HepG2 (cell line): Measurements from ENCODE around the gene CACNA1I. TPM values are rescaled to one million over a fixed set of nuclear protein-coding genes. Genes with fewer than 3 reads are reported as not detected.

Experiments used
- ATAC-seq: fragments of 200-7000 bp; cut with Tn5 transposase; 3 replicates; pipeline ENCODE4 v1.9.1; 2020; ENCODE audit warnings: mild to moderate bottlenecking, moderate library complexity
- BruUV-seq: library from RNA; stranded (reverse); fragments of 400-500 nt; replicated peaks from 2 replicates; lab custom pipeline; 2021; lab: Mats Ljungman, UMichigan
- CTCF ChIA-PET: fragments of 300-600 bp; formaldehyde crosslinking; extraction: SDS; loops from one replicate; lab custom pipeline; 2021; ENCODE audit warnings: low total read pairs, inconsistent platforms, low intra/inter-chr PET ratio; lab: Yijun Ruan, JAX
- POLR2A ChIA-PET: fragments of 350-600 bp; sonication (Branson Sonifier 250); formaldehyde crosslinking; loops from one replicate; lab custom pipeline; 2020; ENCODE audit warnings: antibody characterized with exemption, inconsistent platforms; lab: Yijun Ruan, JAX
- DNase-seq: peaks from one replicate; pipeline ENCODE4 v3.0.0-alpha.2; 2015; ENCODE audit warnings: low spot score
- FAIRE-seq: peaks from 3 replicates; lab custom pipeline; 2011; peaks lifted over from hg19 to GRCh38; lab: Jason Lieb, UNC
- H2AFZ ChIP-seq: one replicate; pipeline ENCODE4 v1.6.1; 2011; ENCODE audit warnings: low read length, inconsistent platforms
- H3K27ac ChIP-seq: fragments of 300-600 bp; 3 replicates; pipeline ENCODE4 v1.8.0; 2011; ENCODE audit warnings: mixed run types, mild to moderate bottlenecking, mixed read lengths, low read length, inconsistent platforms; ENCODE audit not compliant: insufficient read depth; ENCODE audit errors: extremely low read length
- H3K27me3 ChIP-seq, 2 experiments: fragments of 200-600 bp in 1 of 2; 2 replicates in 1 of 2; 3 replicates in 1 of 2; pipeline versions ENCODE4 v1.6.0 to v1.8.0; 2011; ENCODE audit warnings: low read length in 2 of 2, mild to moderate bottlenecking in 2 of 2, moderate library complexity in 2 of 2, inconsistent platforms in 1 of 2; ENCODE audit not compliant: insufficient read depth in 2 of 2, control insufficient read depth in 1 of 2
- H3K36me3 ChIP-seq, 2 experiments: fragments of 200-600 bp in 1 of 2; replicated peaks in 1 of 2; 2 replicates in 1 of 2; 3 replicates in 1 of 2; pipeline versions ENCODE4 v1.5.1 to v1.8.0; 2011; ENCODE audit warnings: low read length in 2 of 2, inconsistent platforms in 1 of 2; ENCODE audit not compliant: insufficient read depth in 2 of 2, control insufficient read depth in 1 of 2
- H3K4me1 ChIP-seq: 2 replicates; pipeline ENCODE4 v1.5.1; 2012; ENCODE audit warnings: low read length, inconsistent platforms; ENCODE audit not compliant: insufficient read depth
- H3K4me2 ChIP-seq: 2 replicates; pipeline ENCODE4 v1.6.0; 2011; ENCODE audit warnings: low read depth, low read length, inconsistent platforms
- H3K4me3 ChIP-seq, 3 experiments: fragments of 200-600 bp in 1 of 3; sonication (generic), shearing (Covaris generic) in 1 of 3; replicated peaks in 1 of 3; 2 replicates each; pipeline ENCODE4 v1.5.1; 2011 to 2016; ENCODE audit warnings: low read length in 3 of 3, inconsistent platforms in 2 of 3, low read depth in 2 of 3, mild to moderate bottlenecking in 2 of 3, control low read depth in 1 of 3, mixed read lengths in 1 of 3; ENCODE audit not compliant: insufficient read depth in 1 of 3
- H3K79me2 ChIP-seq: one replicate; pipeline ENCODE4 v1.6.1; 2011; ENCODE audit warnings: low read length, inconsistent platforms; ENCODE audit not compliant: insufficient read depth
- H3K9ac ChIP-seq: 2 replicates; pipeline ENCODE4 v1.6.0; 2011; ENCODE audit warnings: mild to moderate bottlenecking, low read depth, low read length, inconsistent platforms; ENCODE audit not compliant: insufficient read depth
- H3K9me3 ChIP-seq: 2 replicates; pipeline ENCODE4 v1.5.1; 2012; ENCODE audit warnings: mild to moderate bottlenecking, low read length
- H4K20me1 ChIP-seq: 2 replicates; pipeline ENCODE4 v1.6.0; 2011; ENCODE audit warnings: inconsistent platforms, mild to moderate bottlenecking, low read length, moderate library complexity; ENCODE audit not compliant: insufficient read depth
- CC2D1A ChIP-seq: sonication (generic); formaldehyde crosslinking; IDR thresholded peaks from 2 replicates; pipeline ENCODE4 v1.8.1; 2023; ENCODE audit warnings: mild to moderate bottlenecking, missing genetic modification reagents
- KDM2A ChIP-seq: sonication (generic); formaldehyde crosslinking; IDR thresholded peaks from 2 replicates; pipeline ENCODE4 v1.4.0; 2020; ENCODE audit warnings: low read depth, missing genetic modification reagents, borderline replicate concordance
- KDM3A ChIP-seq: IDR thresholded peaks from 2 replicates; pipeline ENCODE4 v1.6.1; 2018; ENCODE audit warnings: low read depth, missing compliant biosample characterization
- MXD1 ChIP-seq: sonication (generic); formaldehyde crosslinking; IDR thresholded peaks from 2 replicates; pipeline ENCODE4 v1.4.0; 2020; ENCODE audit warnings: mild to moderate bottlenecking, missing genetic modification reagents
- NFKB2 ChIP-seq: sonication (generic); formaldehyde crosslinking; IDR thresholded peaks from 2 replicates; pipeline ENCODE4 v1.4.0; 2020; ENCODE audit warnings: missing genetic modification reagents, borderline replicate concordance
- NONO ChIP-seq, 2 experiments: fragments of 450-650 bp in 1 of 2; sonication (generic) in 1 of 2; formaldehyde crosslinking in 1 of 2; IDR thresholded peaks in 1 of 2; conservative IDR thresholded peaks in 1 of 2; 2 replicates each; pipeline versions ENCODE4 v1.6.1 to v1.8.0; 2017 to 2022; ENCODE audit warnings: mild to moderate bottlenecking in 1 of 2, missing genetic modification reagents in 1 of 2, moderate library complexity in 1 of 2
- RNF2 ChIP-seq: fragments of 450-650 bp; conservative IDR thresholded peaks from 2 replicates; pipeline ENCODE4 v1.6.1; 2016; ENCODE audit warnings: low read depth
- SNRNP70 ChIP-seq: fragments of 200-400 bp; formaldehyde crosslinking; IDR thresholded peaks from 2 replicates; pipeline ENCODE4 v1.6.1; 2017; ENCODE audit warnings: mild to moderate bottlenecking, low read depth, low read length, moderate library complexity
- TEAD3 ChIP-seq: optimal IDR thresholded peaks from 2 replicates; pipeline ENCODE3; 2016; ENCODE audit warnings: borderline replicate concordance
- TFDP1 ChIP-seq: IDR thresholded peaks from 2 replicates; pipeline ENCODE4 v1.6.1; 2016; ENCODE audit warnings: missing compliant biosample characterization, missing genetic modification reagents, borderline replicate concordance
- ZBTB20 ChIP-seq: sonication (generic); formaldehyde crosslinking; IDR thresholded peaks from 2 replicates; pipeline ENCODE4 v1.8.1; 2023; ENCODE audit warnings: missing genetic modification reagents, low read depth, mild to moderate bottlenecking, borderline replicate concordance
- ZFAT ChIP-seq: sonication (generic); formaldehyde crosslinking; conservative IDR thresholded peaks from 2 replicates; pipeline ENCODE4 v1.8.1; 2023; ENCODE audit warnings: missing genetic modification reagents, inconsistent platforms
- ZFP91 ChIP-seq: sonication (generic); formaldehyde crosslinking; IDR thresholded peaks from 2 replicates; pipeline ENCODE4 v1.9.0; 2022; ENCODE audit warnings: missing genetic modification reagents, mild to moderate bottlenecking, borderline replicate concordance
- ZNF264 ChIP-seq: sonication (generic); formaldehyde crosslinking; IDR thresholded peaks from 2 replicates; pipeline ENCODE4 v1.4.0; 2020; ENCODE audit warnings: missing genetic modification reagents
- ZNF383 ChIP-seq: sonication (generic); formaldehyde crosslinking; IDR thresholded peaks from 2 replicates; pipeline ENCODE4 v1.4.0; 2020; ENCODE audit warnings: missing genetic modification reagents, mild to moderate bottlenecking, borderline replicate concordance
- ZNF616 ChIP-seq: sonication (generic); formaldehyde crosslinking; IDR thresholded peaks from 2 replicates; pipeline ENCODE4 v1.5.0; 2020; ENCODE audit warnings: low read depth, mild to moderate bottlenecking, missing genetic modification reagents
- ZNF652 ChIP-seq: IDR thresholded peaks from 2 replicates; pipeline ENCODE4 v1.6.1; 2016; ENCODE audit warnings: low read depth, borderline replicate concordance
- ZNF746 ChIP-seq: sonication (generic); formaldehyde crosslinking; IDR thresholded peaks from 2 replicates; pipeline ENCODE4 v1.8.0; 2022; ENCODE audit warnings: mild to moderate bottlenecking, missing genetic modification reagents
- ZUFSP ChIP-seq: sonication (generic); formaldehyde crosslinking; IDR thresholded peaks from 2 replicates; pipeline ENCODE4 v1.9.0; 2021; ENCODE audit warnings: missing genetic modification reagents, mild to moderate bottlenecking, borderline replicate concordance
- WGBS: methylation state at CpG from one replicate; pipeline ENCODE4 v1.1.6; 2017; ENCODE audit warnings: low lambda C conversion rate; 5-methylcytosine and 5-hydroxymethylcytosine counted together
- in situ Hi-C: cut with HindIII; loops from 2 replicates; pipeline ENCODE4 v1.10.0; 2017; ENCODE audit warnings: low pct_unique_long_range_greater_than_20kb; ENCODE audit not compliant: extremely low pct_ligation_motif_present
- intact Hi-C: fragments of 100-400 bp; cut with micrococcal nuclease; formaldehyde crosslinking; loops from one replicate; pipeline ENCODE4 v1.10.0; 2022; ENCODE audit not compliant: unreplicated experiment
- polyA plus RNA-seq, 8 experiments: library from polyadenylated mRNA; depleted of rRNA in 3 of 8; stranded (reverse) in 7 of 8; unstranded in 1 of 8; fragments of >200 nt; fragmentation: Illumina TruSeq in 4 of 8; extraction: Trizol in 4 of 8; gene quantifications; 2 replicates each; pipeline versions ENCODE4 v1.2.1 to v1.2.3, GENCODE V29; 2011 to 2016; ENCODE audit warnings: low read depth in 4 of 8, missing spikeins in 1 of 8, mixed read lengths in 1 of 8; ENCODE audit not compliant: insufficient read depth in 1 of 8
- total RNA-seq, 5 experiments: library from RNA; depleted of rRNA; stranded (reverse); fragments of >200 nt; fragmentation: Illumina TruSeq; extraction: Trizol; gene quantifications; 2 replicates each; pipeline ENCODE4 v1.2.3, GENCODE V29; 2016; ENCODE audit warnings: low read depth in 1 of 5
- TF ChIP-seq, protein P1 (sequence below): sonication (generic); formaldehyde crosslinking; conservative IDR thresholded peaks from 2 replicates; pipeline ENCODE4 v1.4.0; 2020; ENCODE audit warnings: missing genetic modification reagents

CACNA1I gene
- total and polyA plus RNA-seq, 2 of the 13 experiments (the other 11 are each of a cell fraction or from before 2014, with no cell fraction given): not detected

GRCh38 chr22:39610246-39610645 is 39.7 kb downstream of the CACNA1I start:
- no peak for DNase-seq
- H3K27ac ChIP-seq: no peak overlapping the region
- in situ Hi-C loops (no loop called here), intact Hi-C loops (no loop called here)
- H3K9me3 ChIP-seq: no peaks in the 10 kb centered on the region
- ATAC-seq: no peak
- no TSS peak for BruUV-seq
- H3K4me3 ChIP-seq: no peak overlapping the region
- H3K36me3 ChIP-seq: no peaks in the 10 kb centered on the region
- H3K27me3 ChIP-seq: peaks cover 0 to 38% of the 10 kb centered on the region in 2 experiments; a peak in 3 of 5 replicates
- WGBS: 9% methylated on average over 5 of the region's 8 CpGs
- FAIRE-seq: no peak
- no peaks in the 10 kb centered on the region for H3K4me1 ChIP-seq
- no peak overlapping the region for H3K9ac ChIP-seq
- H3K4me2 ChIP-seq: no peak overlapping the region
- POLR2A ChIA-PET: no interaction called here
- H2AFZ ChIP-seq: no peak overlapping the region
- TF ChIP-seq NFKB2 (no peak), CC2D1A (CRISPR knock-in tag) (no peak), KDM3A (CRISPR knock-in tag) (no peak), ZUFSP (no peak), ZNF746 (CRISPR knock-in tag) (no peak), TFDP1 (CRISPR knock-in tag) (no peak), RNF2 (no peak), ZFAT (CRISPR knock-in tag) (no peak), TEAD3 (CRISPR knock-in tag) (no peak), KDM2A (no peak), SNRNP70 (no peak), NONO (IDR thresholded peaks at IDR 0.05) (no peak), NONO (CRISPR knock-in tag; conservative IDR thresholded peaks at IDR 0.05) (no peak), ZNF383 (CRISPR knock-in tag) (no peak), ZNF264 (CRISPR knock-in tag) (no peak), ZBTB20 (CRISPR knock-in tag) (no peak), MXD1 (no peak), ZFP91 (no peak), ZNF652 (CRISPR knock-in tag) (no peak), ZNF616 (CRISPR knock-in tag) (no peak)
- TF ChIP-seq, protein P1, sequence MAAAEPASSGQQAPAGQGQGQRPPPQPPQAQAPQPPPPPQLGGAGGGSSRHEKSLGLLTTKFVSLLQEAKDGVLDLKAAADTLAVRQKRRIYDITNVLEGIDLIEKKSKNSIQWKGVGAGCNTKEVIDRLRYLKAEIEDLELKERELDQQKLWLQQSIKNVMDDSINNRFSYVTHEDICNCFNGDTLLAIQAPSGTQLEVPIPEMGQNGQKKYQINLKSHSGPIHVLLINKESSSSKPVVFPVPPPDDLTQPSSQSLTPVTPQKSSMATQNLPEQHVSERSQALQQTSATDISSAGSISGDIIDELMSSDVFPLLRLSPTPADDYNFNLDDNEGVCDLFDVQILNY: no peak
- TF ChIP-seq, all 625 proteins: peak for 0
- CTCF ChIA-PET: no interaction called here
- Histone ChIP-seq H4K20me1 (no peaks in the 10 kb centered on the region), H3K79me2 (no peaks in the 10 kb centered on the region)
